GM21390 (cell line): ENCODE measurements around the gene MLEC.
"Not testable (repeated sequence)": the region's sequence is repeated elsewhere in the genome, so short reads cannot be mapped to it uniquely, and the experiment has no call there.

Experiments used
- ATAC-seq: cut with Tn5 transposase; IDR thresholded peaks from one replicate; pipeline ENCODE4 v1.9.1; 2021; ENCODE audit not compliant: unreplicated experiment

MLEC gene

DNA sequence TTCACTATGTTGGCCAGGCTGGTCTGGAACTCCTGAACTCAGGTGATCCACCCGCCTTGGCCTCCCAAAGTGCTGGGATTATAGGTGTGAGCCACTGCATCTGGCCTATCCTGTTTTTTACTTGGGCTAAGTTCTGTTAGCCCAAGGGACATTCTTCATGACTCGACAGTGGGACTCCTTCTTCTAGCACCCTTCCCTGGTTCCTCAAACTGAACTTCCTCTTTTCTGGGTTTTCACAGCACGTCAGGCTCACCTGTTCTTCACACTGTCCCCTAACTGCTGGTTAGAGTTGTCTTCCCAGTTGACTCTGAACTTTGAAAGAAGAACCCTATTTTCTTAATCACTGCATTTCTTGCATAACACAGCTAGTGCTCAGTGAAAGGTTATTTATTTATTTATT is 24.1 kb upstream of the MLEC start:
- ATAC-seq, result peak; percentile 67

- no peak for ATAC-seq
Observed at GRCh38 chr12:120663741-120664140, 23.2 kb upstream of the MLEC start.

DNA sequence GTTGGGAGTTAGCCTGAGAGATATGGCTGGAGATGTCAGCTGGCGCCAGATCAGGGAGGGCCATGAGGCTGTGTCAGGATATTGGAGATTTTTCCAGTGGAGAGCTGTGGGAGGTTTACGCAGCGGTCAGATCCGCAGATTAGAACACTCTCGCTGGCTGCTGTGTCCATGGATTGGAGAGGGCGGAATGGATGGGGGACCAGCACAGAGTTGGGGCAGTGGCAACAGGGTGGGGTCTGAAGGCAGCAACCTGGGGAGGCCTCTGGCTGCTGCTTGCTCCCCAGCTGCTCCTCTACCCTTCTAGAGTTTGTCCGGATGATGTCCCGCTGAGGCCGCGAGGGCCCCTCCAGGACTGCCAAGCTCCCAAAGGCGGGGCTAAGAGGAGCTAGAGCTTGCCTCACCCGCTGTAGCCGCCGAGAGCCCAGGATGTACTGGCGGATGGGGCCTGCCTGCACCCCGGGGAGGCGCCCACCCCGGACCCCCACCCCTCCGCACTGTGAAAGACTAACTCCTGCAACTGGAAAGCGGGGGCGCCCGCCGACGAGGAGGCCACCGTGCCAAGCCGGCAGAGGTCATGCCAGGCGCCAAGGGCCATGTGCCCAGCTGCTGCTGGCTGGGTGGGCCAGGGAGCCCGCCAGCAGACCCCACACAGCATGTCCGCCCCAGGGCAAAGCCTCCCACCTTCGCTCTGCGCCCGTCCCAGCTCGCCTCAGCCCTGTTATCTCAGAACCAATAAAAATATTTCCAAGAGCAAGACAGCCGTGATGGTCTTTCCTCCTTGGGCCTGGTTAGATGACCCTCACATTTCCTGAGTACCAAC is 20.2 kb upstream of the MLEC start:
- ATAC-seq, result no peak

- ATAC-seq, result no peak
Observed at GRCh38 chr12:120668091-120668867, 18.7 kb upstream of the MLEC start.

DNA sequence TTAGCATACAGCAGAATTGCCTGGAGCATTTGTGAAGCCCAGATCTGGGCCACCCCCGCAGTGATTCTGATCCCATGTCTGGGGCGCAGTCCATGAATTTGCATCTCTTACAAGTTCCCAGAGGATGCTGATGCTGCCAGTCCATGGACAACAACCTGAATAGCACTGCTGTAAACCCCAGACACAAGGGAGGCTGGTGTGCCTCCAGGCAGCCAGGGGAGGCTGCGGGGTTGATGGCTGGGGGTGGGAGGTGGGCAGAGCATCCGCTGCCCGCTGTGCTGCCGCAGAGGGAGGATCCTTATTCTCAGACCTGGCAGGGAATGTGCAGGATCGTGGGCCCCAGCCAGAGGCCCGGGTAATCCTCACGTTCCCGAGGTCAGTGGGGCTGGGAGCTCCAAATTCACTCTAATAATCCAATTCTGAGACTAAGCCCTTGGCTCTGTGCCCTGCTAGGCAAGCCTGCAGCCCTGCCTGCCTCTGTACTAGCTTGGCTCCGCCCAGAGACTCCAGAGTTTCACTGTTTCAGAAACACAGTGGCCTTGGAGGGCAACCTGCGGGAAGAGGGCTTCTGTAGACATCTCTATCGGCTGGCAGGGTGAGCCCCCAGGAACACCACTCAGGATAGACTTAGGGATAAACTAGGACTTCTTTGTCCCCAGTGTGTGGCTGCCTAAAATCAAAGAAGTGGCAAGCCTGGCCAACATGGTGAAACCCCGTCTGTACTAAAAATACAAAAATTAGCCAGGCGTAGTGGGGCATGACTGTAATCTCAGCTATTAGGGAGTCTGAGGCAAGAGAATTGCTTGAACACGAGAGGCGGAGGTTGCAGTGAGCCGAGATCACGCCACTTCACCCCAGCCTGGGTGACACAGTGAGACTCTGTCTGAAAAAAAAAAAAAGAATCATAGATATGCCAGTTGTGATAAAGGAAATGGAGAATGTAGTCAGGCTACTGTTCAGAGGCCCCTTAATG is 17.8 kb upstream of the MLEC start:
- ATAC-seq, result peak; percentile 59

DNA sequence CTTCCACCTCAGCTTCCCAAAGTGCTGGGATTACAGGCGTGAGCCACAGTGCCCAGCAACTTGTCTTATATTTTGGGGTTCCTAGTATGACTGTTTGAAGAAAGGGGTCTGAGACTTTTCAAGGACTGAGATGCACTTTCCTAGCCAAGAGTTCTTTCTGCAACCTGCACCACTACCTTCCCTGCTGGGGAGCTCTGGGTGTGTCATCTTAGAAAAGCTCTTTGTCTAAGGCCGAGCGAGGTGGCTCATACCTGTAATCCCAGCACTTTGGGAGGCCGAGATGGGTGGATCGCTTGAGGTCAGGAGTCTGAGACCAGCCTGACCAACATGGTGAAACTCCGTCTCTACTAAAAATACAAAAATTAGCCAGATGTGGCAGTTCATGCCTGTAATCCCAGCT is 16.7 kb upstream of the MLEC start:
- ATAC-seq, result not testable (repeated sequence)

- no peak for ATAC-seq
Observed at GRCh38 chr12:120670667-120671066, 16.3 kb upstream of the MLEC start.

DNA sequence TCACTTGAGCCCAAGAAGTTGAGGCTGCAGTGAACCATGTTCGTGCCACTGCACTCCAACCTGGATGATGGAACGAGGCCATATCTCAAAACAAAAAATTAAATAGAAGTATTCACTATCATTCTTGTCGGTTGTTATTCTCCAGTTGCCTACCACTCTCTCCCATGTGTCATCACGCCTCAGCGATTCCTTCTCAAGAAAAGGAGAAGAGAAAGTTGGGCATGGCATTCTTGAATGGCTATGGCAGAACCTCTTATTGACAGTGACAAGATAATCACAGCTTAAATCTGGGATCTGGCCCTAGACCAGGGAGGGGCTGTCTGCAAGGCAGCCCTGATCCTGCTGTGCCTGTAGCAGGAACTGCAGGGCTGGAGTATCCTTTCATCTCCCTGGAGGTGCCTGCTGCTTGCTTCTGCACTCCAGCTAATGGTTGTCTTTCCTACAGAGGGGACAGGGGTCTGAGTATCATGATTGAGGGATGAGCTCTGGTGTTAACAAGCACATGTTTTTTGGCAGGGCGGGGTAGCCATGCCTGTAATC is 12.8 kb upstream of the MLEC start:
- no peak for ATAC-seq

DNA sequence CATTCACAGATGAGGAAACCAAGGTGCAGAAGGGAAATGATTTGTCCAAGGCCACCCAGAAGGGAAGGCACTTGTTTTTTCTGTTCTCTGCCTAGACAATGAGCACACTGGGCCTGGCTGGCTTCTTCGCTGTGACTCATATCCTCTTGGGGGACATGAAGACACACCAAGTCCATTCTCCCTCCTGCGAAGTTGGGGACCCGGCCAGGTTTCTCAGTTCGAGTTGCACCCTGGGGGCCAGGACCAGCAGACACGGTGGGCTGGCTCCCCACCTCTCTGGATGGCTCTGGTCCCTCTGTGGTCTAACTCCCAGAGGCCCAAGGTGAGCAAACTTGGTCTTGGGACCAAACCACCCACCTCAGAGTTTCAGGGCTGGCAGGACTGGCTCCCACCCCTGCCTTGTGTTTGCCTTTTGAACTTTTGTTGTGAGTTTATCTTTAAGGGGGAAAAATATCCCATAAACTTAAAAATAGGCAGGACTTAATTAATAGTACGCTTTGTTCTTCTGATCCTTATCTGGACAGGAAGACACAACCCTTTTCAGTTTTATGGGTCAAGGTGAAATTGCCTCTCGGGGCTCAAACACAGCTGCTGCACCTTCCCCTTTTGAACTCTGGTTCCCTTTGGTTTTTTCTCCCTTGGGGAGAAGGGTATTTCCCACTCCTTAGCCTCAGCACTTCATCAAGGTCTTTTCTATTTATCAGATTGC is 9.0 kb upstream of the MLEC start:
- ATAC-seq, result peak; percentile 50

GRCh38 chr12:120678572-120678971 is 8.4 kb upstream of the MLEC start:
- peak; percentile 4 for ATAC-seq

DNA sequence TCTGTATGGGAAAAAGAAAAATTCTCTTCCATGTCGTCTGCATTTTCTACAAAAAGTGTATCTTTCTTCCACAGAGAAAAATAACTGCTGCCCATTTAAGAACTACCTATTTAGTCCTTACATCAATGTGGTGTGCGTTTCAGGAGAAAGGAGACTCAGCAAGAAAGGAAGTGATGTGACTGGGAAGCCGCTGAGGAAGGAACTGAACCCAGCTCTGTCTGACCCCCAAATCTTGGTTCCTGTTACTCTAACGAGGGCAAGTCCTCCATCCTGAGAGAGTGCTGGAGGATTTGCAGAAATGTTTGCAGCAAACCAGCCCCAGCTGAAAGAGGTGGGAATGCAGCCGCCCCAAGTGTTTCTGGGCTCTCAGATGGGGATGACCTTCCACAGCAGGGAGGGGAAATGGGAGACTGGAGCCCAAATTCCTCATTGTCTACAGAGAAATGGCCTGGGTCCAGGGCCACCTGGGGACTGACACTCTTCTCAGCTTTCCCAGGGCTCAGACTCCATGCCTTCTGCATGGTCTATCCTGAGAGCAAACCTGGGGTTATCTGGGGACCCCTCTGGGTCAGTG is 6.7 kb upstream of the MLEC start:
- ATAC-seq, result no peak

- ATAC-seq, result no peak
Observed at GRCh38 chr12:120684523-120684932, 2.4 kb upstream of the MLEC start.

DNA sequence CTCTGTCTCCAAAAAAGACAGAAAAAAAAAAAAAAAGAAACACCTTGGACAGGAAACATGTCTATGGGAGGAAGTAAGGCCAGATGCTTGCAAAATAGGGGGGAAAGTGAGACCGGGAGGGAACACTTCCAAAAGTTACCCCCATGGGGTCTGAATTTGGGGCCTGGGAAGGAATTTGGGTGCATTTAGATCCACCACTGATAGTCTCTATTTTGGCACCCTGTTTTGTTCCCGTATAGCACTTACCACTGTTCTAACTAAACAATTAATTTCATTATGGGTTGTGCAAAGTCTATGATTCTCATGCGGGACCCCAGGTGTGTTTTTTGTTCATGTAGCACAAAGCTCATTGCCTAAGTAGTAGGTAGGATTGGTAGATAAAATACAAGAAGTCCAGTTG is 1.4 kb upstream of the MLEC start:
- ATAC-seq, result no peak

DNA sequence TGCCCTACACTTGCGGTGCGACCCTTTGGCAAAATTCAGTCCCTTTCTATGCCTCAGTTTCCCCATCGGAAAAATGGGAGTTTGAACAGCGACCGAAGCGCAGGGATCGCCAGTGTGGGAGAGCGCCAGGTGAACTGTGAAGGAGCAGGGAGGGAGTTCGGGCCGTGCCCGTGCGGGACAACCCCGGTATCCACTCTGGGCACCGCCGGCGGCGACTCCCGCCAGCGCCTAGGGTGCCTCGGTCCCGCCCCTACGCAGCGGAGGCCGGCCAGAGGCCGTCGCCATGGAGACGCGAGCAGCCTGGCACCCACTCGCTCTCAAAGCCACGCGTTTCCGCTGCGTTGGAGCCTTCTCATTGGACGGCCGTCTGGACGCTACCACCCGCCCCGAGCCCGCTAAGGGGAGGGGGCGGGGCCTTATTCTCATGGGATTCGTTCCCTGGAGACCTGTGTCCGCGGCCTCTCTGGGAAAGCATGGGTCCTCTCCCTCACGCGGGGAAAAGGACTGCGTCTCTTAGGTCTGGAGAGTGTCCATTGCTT is 729 bp upstream of the MLEC start:
- ATAC-seq, result peak; percentile 68

DNA sequence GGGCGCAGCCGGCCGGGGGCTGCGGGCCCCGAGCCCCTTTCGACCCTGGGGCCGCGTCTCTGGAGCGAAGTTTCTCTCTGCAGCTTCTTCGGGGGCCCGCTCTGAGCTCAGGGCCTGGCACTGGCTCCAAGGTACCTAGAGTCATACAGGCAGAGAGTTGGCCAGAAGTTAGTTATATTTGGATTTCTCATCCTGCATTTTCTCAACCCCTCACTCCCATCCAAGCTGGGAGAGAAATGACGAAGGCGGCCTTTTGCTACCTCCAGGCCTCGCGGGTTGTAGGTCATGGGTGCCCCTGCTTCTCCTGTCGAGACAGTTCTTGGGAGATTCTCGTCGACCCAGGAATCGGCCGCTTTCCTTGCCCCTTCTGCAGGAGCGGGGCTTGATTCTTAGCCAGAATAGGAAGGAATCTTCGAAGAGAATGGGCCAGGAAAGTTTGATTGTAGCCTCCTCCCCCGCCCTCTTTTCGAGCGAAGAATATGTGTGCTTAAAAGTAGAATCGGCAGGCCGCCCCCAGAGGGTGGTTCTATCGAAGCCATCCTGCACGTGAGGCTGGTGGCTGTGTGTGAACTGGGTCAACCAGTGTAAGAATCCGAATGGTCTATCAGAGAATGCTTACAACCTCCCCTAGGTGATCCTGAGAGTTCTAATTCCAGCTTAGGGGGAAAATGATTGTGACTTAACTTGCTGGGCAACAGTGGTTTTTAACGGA is 785 bp downstream of the MLEC start:
- ATAC-seq, result no peak

- ATAC-seq, result no peak
Observed at GRCh38 chr12:120688527-120689071, 1.6 kb downstream of the MLEC start.

DNA sequence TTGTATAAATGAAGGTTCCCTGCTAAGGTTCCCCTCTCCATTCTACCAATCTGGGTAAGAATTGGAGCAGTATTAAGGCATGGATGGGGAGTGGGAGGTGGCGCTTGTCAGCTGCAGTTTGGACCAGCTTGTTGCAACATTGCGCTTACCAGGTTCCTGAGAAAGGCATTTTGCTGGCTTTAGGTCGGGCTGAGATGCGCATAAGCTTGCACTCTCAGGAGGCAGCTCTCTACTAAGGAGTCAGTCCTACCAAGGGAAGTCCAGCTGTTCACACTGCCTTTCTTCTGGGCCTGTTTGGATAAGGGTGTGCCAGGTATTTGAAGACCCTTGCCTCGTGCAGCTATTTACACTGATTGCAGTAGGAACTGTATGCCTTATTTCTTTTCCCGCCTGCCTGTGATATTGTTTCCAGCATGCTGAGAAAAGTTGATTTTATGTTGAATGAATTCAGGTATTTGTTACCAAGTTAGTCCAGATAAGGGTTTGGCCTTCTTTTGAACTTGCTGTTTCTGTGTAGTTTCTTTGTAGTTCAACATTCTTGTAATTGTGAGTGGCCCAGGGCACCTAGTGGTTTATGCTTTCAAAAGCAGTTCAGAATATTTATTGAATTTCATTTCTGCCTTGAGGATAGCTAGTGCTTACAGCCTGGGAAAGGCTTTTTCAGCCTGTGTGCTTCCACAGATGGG is 2.6 kb downstream of the MLEC start:
- ATAC-seq, result no peak

DNA sequence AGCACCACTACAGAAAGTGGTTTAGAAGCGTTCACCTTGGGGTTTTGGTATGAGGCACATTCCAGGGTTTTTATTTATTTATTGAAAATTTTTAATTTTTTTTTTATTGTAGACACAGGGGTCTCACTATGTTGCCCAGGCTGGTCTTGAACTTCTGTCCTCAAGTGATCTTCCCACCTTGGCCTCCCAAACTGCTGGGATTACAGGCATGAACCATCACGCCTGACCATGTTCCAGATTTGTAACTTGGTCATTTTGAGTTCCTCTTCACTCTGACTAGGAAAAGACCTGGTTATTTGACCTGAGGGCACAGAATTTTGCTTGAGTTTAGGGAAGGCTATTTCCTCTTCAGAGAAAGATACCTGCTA is 3.1 kb downstream of the MLEC start:
- ATAC-seq, result no peak
